HepG2 (cell line): ENCODE data around the gene RPL23. TPM values are rescaled to one million over a fixed set of nuclear protein-coding genes. Genes with fewer than 3 reads are reported as not detected.
A peak's percentile ranks its signal among the peaks of the same experiment; 100 is the strongest.

Source experiments
- ATF4 ChIP-seq, 2 experiments: fragments of 450-650 bp in 1 of 2; sonication (generic) in 1 of 2; formaldehyde crosslinking; IDR thresholded peaks; 2 replicates each; pipeline versions ENCODE4 v1.5.0 to v1.8.0; 2020 to 2022; ENCODE audit warnings: mild to moderate bottlenecking in 1 of 2, missing genetic modification reagents in 1 of 2
- ELF4 ChIP-seq: sonication (generic); formaldehyde crosslinking; IDR thresholded peaks from 2 replicates; pipeline ENCODE4 v1.5.0; 2020; ENCODE audit warnings: missing genetic modification reagents, mild to moderate bottlenecking, moderate library complexity, borderline replicate concordance
- HMG20B ChIP-seq: conservative IDR thresholded peaks from 2 replicates; pipeline ENCODE4 v1.6.1; 2016; ENCODE audit warnings: missing genetic modification reagents, missing compliant biosample characterization
- HNRNPL ChIP-seq: fragments of 200-400 bp; formaldehyde crosslinking; IDR thresholded peaks from 2 replicates; pipeline ENCODE4 v1.6.1; 2017; ENCODE audit warnings: mild to moderate bottlenecking, low read depth, low read length
- KMT2A ChIP-seq: sonication (generic); formaldehyde crosslinking; IDR thresholded peaks from 2 replicates; pipeline ENCODE4 v1.4.0; 2020; ENCODE audit warnings: missing genetic modification reagents
- PHF21A ChIP-seq: sonication (generic); formaldehyde crosslinking; IDR thresholded peaks from 2 replicates; pipeline ENCODE4 v1.5.0; 2020; ENCODE audit warnings: mild to moderate bottlenecking, missing genetic modification reagents
- RFX5 ChIP-seq: IDR thresholded peaks from 2 replicates; pipeline ENCODE4 v1.6.1; 2011; ENCODE audit warnings: low read depth, low read length, improper control_type of control experiment
- TFAP4 ChIP-seq: sonication (generic); IDR thresholded peaks from 2 replicates; pipeline ENCODE4 v1.6.1; 2016; ENCODE audit warnings: low read depth, borderline replicate concordance
- ZBTB26 ChIP-seq: IDR thresholded peaks from 2 replicates; pipeline ENCODE4 v1.6.1; 2016; ENCODE audit warnings: missing compliant biosample characterization, missing genetic modification reagents, borderline replicate concordance
- ZMYM4 ChIP-seq: sonication (generic); formaldehyde crosslinking; IDR thresholded peaks from 2 replicates; pipeline ENCODE4 v1.8.1; 2023; ENCODE audit warnings: mild to moderate bottlenecking, missing genetic modification reagents
- ZNF34 ChIP-seq: sonication (generic); formaldehyde crosslinking; IDR thresholded peaks from 2 replicates; pipeline ENCODE4 v1.4.0; 2020; ENCODE audit warnings: mild to moderate bottlenecking, missing genetic modification reagents, borderline replicate concordance
- ZNF350 ChIP-seq: sonication (generic); formaldehyde crosslinking; IDR thresholded peaks from 2 replicates; pipeline ENCODE4 v1.4.0; 2020; ENCODE audit warnings: mild to moderate bottlenecking, low read depth, missing genetic modification reagents, borderline replicate concordance
- ZNF564 ChIP-seq: sonication (generic); formaldehyde crosslinking; IDR thresholded peaks from 2 replicates; pipeline ENCODE4 v1.8.1; 2023; ENCODE audit warnings: mild to moderate bottlenecking, missing genetic modification reagents
- ZNF609 ChIP-seq: sonication (generic); formaldehyde crosslinking; IDR thresholded peaks from 2 replicates; pipeline ENCODE4 v1.4.0; 2020; ENCODE audit warnings: mild to moderate bottlenecking, missing genetic modification reagents, borderline replicate concordance
- ZNF710 ChIP-seq: sonication (generic); formaldehyde crosslinking; IDR thresholded peaks from 2 replicates; pipeline ENCODE4 v1.5.0; 2020; ENCODE audit warnings: mild to moderate bottlenecking, missing genetic modification reagents, borderline replicate concordance
- ZNF788 ChIP-seq: sonication (generic); formaldehyde crosslinking; IDR thresholded peaks from 2 replicates; pipeline ENCODE4 v1.5.0; 2020; ENCODE audit warnings: mild to moderate bottlenecking, missing genetic modification reagents, borderline replicate concordance
- ZNF792 ChIP-seq: IDR thresholded peaks from 2 replicates; pipeline ENCODE4 v1.6.1; 2016
- polyA plus RNA-seq, 8 experiments: library from polyadenylated mRNA; depleted of rRNA in 3 of 8; stranded (reverse) in 7 of 8; unstranded in 1 of 8; fragments of >200 nt; fragmentation: Illumina TruSeq in 4 of 8; extraction: Trizol in 4 of 8; gene quantifications; 2 replicates each; pipeline versions ENCODE4 v1.2.1 to v1.2.3, GENCODE V29; 2011 to 2016; ENCODE audit warnings: low read depth in 4 of 8, missing spikeins in 1 of 8, mixed read lengths in 1 of 8; ENCODE audit not compliant: insufficient read depth in 1 of 8
- total RNA-seq, 5 experiments: library from RNA; depleted of rRNA; stranded (reverse); fragments of >200 nt; fragmentation: Illumina TruSeq; extraction: Trizol; gene quantifications; 2 replicates each; pipeline ENCODE4 v1.2.3, GENCODE V29; 2016; ENCODE audit warnings: low read depth in 1 of 5

The RPL23 gene
- total and polyA plus RNA-seq, 2 of the 13 experiments (the other 11 are each of a cell fraction or from before 2014, with no cell fraction given): 2,790 to 4,860 TPM

- TF ChIP-seq ZNF609: 0 out of 2 replicates have a peak, but pooled peaks have one; percentile 36
- TF ChIP-seq HNRNPL: no peak
- TF ChIP-seq TFAP4: peak; percentile 99
- no peak for TF ChIP-seq ZNF350 (CRISPR knock-in tag)
- TF ChIP-seq ZNF710 (CRISPR knock-in tag): 0 out of 2 replicates have a peak, but pooled peaks have one; percentile 61
- no peak for TF ChIP-seq KMT2A (CRISPR knock-in tag)
- 0 out of 2 replicates have a peak, but pooled peaks have one; percentile 43 for TF ChIP-seq PHF21A (CRISPR knock-in tag)
- TF ChIP-seq ZNF792 (CRISPR knock-in tag): no peak
- TF ChIP-seq ELF4 (CRISPR knock-in tag): no peak
- no peak for TF ChIP-seq RFX5
- no peak for TF ChIP-seq HMG20B
- 0 out of 2 replicates have a peak, but pooled peaks have one; percentile 35 for TF ChIP-seq ZMYM4 (CRISPR knock-in tag)
- 0 out of 2 replicates have a peak, but pooled peaks have one; percentile 17 for TF ChIP-seq ZNF788 (CRISPR knock-in tag)
- no peak for TF ChIP-seq ZNF34 (CRISPR knock-in tag)
- TF ChIP-seq ATF4 (CRISPR knock-in tag; IDR thresholded peaks at IDR 0.05): no peak
- no peak for TF ChIP-seq ZNF564 (CRISPR knock-in tag)
- no peak for TF ChIP-seq ZBTB26
Observed at GRCh38 chr17:38885044-38885727, 31.7 kb upstream of the RPL23 start (continued).
